GM12891 (cell line): ENCODE measurements around the gene FARS2.

Experiments
- POLR2A ChIP-seq: IDR thresholded peaks from 2 replicates; pipeline ENCODE4 v1.6.1; 2011; ENCODE audit warnings: low read depth, low read length, control low read depth
- POLR2AphosphoS5 ChIP-seq: IDR thresholded peaks from 2 replicates; pipeline ENCODE4 v1.6.1; 2011; ENCODE audit warnings: low read depth, low read length, control low read depth
- POU2F2 ChIP-seq: IDR thresholded peaks from 2 replicates; pipeline ENCODE4 v1.6.1; 2011; ENCODE audit warnings: low read depth, mild to moderate bottlenecking, control low read depth, low read length, moderate library complexity
- SPI1 ChIP-seq: IDR thresholded peaks from 2 replicates; pipeline ENCODE4 v1.6.1; 2011; ENCODE audit warnings: low read depth, low read length, control low read depth
- TAF1 ChIP-seq: IDR thresholded peaks from 2 replicates; pipeline ENCODE4 v1.6.1; 2011; ENCODE audit warnings: low read depth, low read length, control low read depth

GRCh38 chr6:5766260-5766659 lies 504.9 kb downstream of the FARS2 start:
- TF ChIP-seq POLR2A = no peak
- no peak for TF ChIP-seq POLR2AphosphoS5
- TF ChIP-seq TAF1 = no peak
- TF ChIP-seq POU2F2 = no peak
- TF ChIP-seq SPI1 = no peak
